ENCODE results near the gene COG7. TPM values are rescaled to one million over a fixed set of nuclear protein-coding genes. Genes with fewer than 3 reads are reported as not detected.
A peak's percentile ranks its signal among the peaks of the same experiment; 100 is the strongest.

Gene COG7
- 10 to 100 TPM; 17.5 to 25.1 TPM for total RNA-seq

GRCh38 chr16:23452572-23453337, at the start of gene COG7:
Gene COG7 (minus strand): TSS chr16:23453189. CDS start chr16:23452994, 195 bp downstream.
- Mint-ChIP-seq H3K4me1 (peaks cover 18% of the 10 kb centered on the region), H3K9me3 (ENCODE audit: low read depth) (no peaks in the 10 kb centered on the region), H3K4me3 (peak within 1 kb of the TSS; percentile 93), H3K36me3 (peaks cover 3% of the 10 kb centered on the region), H3K27me3 (no peaks in the 10 kb centered on the region), H3K27ac (peak within 1 kb of the TSS; percentile 84)
- CTCF ChIA-PET: interaction anchor here (0.7 to 2.5 kb wide), 3 partner anchors 17 to 105 kb away, joined by 3 to 16 read pairs (median 3); partner anchors contain the start of genes EARS2 and UBFD1
- ATAC-seq: peak; percentile 94
- DNase-seq: peak; percentile 90

GRCh38 chr16:23502466-23502865, 49.5 kb upstream of the COG7 start:
- peaks cover 64% of the 10 kb centered on the region for H3K4me1 Mint-ChIP-seq
- no peaks in the 10 kb centered on the region for H3K27me3 Mint-ChIP-seq
- peak overlapping the region; percentile 27 for H3K27ac Mint-ChIP-seq
- no peak for DNase-seq
- peaks cover 16% of the 10 kb centered on the region for H3K36me3 Mint-ChIP-seq
- H3K9me3 Mint-ChIP-seq (ENCODE audit: low read depth): no peaks in the 10 kb centered on the region
- no peak overlapping the region for H3K4me3 Mint-ChIP-seq
- CTCF ChIA-PET: no interaction called here
- ATAC-seq: no peak

DNA sequence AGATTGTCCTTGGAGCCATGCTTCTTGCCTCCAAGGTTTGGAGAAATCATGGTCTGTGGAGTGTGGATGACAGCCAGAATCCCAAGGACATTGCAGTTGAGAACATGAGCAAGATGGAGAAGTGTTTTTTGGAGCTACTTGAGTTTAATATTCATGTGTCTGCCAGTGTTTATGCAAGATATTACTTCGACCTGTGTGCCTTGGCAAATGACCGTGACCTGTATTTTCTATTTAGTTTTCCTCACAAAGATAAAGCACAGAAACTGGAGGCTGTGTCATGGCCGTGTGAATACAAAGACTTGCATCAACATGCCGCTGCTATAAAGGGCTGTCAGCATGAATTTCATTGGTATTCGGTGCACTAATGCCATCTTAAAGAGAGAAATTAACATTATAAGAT, 48.3 kb upstream of the COG7 start:
- Mint-ChIP-seq H3K27me3 (no peaks in the 10 kb centered on the region), H3K4me3 (no peak overlapping the region), H3K4me1 (peaks cover 60% of the 10 kb centered on the region), H3K27ac (peak overlapping the region; percentile 20), H3K36me3 (peaks cover 10% of the 10 kb centered on the region), H3K9me3 (ENCODE audit: low read depth) (no peaks in the 10 kb centered on the region)
- CTCF ChIA-PET: no interaction called here
- ATAC-seq (no peak), DNase-seq (no peak)

- ATAC-seq: no peak
- Mint-ChIP-seq H3K4me3 (no peak overlapping the region), H3K27me3 (no peaks in the 10 kb centered on the region), H3K4me1 (peaks cover 56% of the 10 kb centered on the region), H3K27ac (no peak overlapping the region), H3K36me3 (peaks cover 10% of the 10 kb centered on the region), H3K9me3 (ENCODE audit: low read depth) (no peaks in the 10 kb centered on the region)
- CTCF ChIA-PET: no interaction called here
- no peak for DNase-seq
These were observed 47.9 kb upstream of the COG7 start for GRCh38 chr16:23500862-23501225.

- H3K27ac Mint-ChIP-seq: no peak overlapping the region
These were observed 47.3 kb upstream of the COG7 start for GRCh38 chr16:23500212-23500861.

GRCh38 chr16:23499801-23500200, 46.8 kb upstream of the COG7 start:
- no peak overlapping the region for H3K27ac Mint-ChIP-seq
- peaks cover 10% of the 10 kb centered on the region for H3K36me3 Mint-ChIP-seq
- H3K27me3 Mint-ChIP-seq: no peaks in the 10 kb centered on the region
- no peak overlapping the region for H3K4me3 Mint-ChIP-seq
- no peak for ATAC-seq
- no peaks in the 10 kb centered on the region for H3K9me3 Mint-ChIP-seq (ENCODE audit: low read depth)
- CTCF ChIA-PET: interaction anchor here (0.7 kb wide), 1 partner anchor 64 kb away, joined by 3 read pairs; no protein-coding TSS in a partner anchor
- peaks cover 46% of the 10 kb centered on the region for H3K4me1 Mint-ChIP-seq
- no peak for DNase-seq

More at GRCh38 chr16:23500212-23500861, 47.3 kb upstream of the COG7 start:
- DNase-seq: no peak
- no peak for ATAC-seq
- H3K4me1 Mint-ChIP-seq: peaks cover 51% of the 10 kb centered on the region
- H3K36me3 Mint-ChIP-seq: peaks cover 10% of the 10 kb centered on the region
- no peak overlapping the region for H3K4me3 Mint-ChIP-seq
- CTCF ChIA-PET: interaction anchor here (0.7 kb wide), 1 partner anchor 65 kb away, joined by 3 read pairs; no protein-coding TSS in a partner anchor
- no peaks in the 10 kb centered on the region for H3K27me3 Mint-ChIP-seq
- H3K9me3 Mint-ChIP-seq (ENCODE audit: low read depth): no peaks in the 10 kb centered on the region

GRCh38 chr16:23498863-23499262, 45.9 kb upstream of the COG7 start:
- H3K27me3 Mint-ChIP-seq: no peaks in the 10 kb centered on the region
- H3K36me3 Mint-ChIP-seq: peaks cover 13% of the 10 kb centered on the region
- no peak overlapping the region for H3K4me3 Mint-ChIP-seq
- H3K27ac Mint-ChIP-seq: no peak overlapping the region
- DNase-seq (no peak), ATAC-seq (no peak)
- CTCF ChIA-PET: interaction anchor here (0.6 kb wide), 1 partner anchor 98 kb away, joined by 3 read pairs; the partner anchor contains the start of gene NDUFAB1
- H3K4me1 Mint-ChIP-seq: peaks cover 36% of the 10 kb centered on the region
- no peaks in the 10 kb centered on the region for H3K9me3 Mint-ChIP-seq (ENCODE audit: low read depth)

- no peaks in the 10 kb centered on the region for H3K27me3 Mint-ChIP-seq
- peaks cover 25% of the 10 kb centered on the region for H3K4me1 Mint-ChIP-seq
- no peaks in the 10 kb centered on the region for H3K9me3 Mint-ChIP-seq (ENCODE audit: low read depth)
- H3K36me3 Mint-ChIP-seq: peaks cover 16% of the 10 kb centered on the region
- DNase-seq: no peak
- H3K27ac Mint-ChIP-seq: no peak overlapping the region
- CTCF ChIA-PET: interaction anchor here (1.1 kb wide), 1 partner anchor 21 kb away, joined by 4 read pairs; no protein-coding TSS in a partner anchor
- no peak overlapping the region for H3K4me3 Mint-ChIP-seq
- ATAC-seq: no peak
These were observed 44.5 kb upstream of the COG7 start for GRCh38 chr16:23497543-23497868.

- ATAC-seq (no peak), DNase-seq (no peak)
- CTCF ChIA-PET: interaction anchor here (1.1 to 1.7 kb wide), 2 partner anchors 19 to 21 kb away, joined by 4 read pairs; no protein-coding TSS in a partner anchor
- Mint-ChIP-seq H3K36me3 (peaks cover 11% of the 10 kb centered on the region), H3K27ac (no peak overlapping the region), H3K4me3 (no peak overlapping the region), H3K4me1 (peaks cover 20% of the 10 kb centered on the region), H3K27me3 (no peaks in the 10 kb centered on the region), H3K9me3 (ENCODE audit: low read depth) (no peaks in the 10 kb centered on the region)
These were observed 44.0 kb upstream of the COG7 start for GRCh38 chr16:23496821-23497542.

DNA sequence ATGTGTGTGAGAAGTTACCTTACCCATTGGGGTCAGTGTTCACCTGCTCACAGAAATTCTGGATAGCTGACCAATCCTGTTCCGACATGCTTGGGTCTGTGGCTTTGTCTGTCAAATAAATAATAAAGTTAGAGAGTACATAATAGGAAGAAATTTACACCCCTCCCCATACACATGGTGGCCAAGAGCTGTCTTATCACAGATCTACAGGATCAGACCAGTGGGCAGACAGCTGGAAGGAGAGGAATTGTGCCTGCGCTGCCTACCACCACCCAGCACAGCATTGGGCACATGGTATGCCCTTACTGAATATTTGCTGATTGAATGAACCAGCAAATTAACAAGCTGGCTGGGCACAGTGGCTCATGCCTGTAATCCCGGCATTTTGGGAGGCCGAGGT, 42.7 kb upstream of the COG7 start:
- CTCF ChIA-PET: interaction anchor here (0.7 to 1.7 kb wide), 2 partner anchors 20 to 26 kb away, joined by 3 to 4 read pairs; no protein-coding TSS in a partner anchor
- H3K27me3 Mint-ChIP-seq: no peaks in the 10 kb centered on the region
- no peak overlapping the region for H3K27ac Mint-ChIP-seq
- no peak overlapping the region for H3K4me3 Mint-ChIP-seq
- peaks cover 12% of the 10 kb centered on the region for H3K36me3 Mint-ChIP-seq
- peaks cover 14% of the 10 kb centered on the region for H3K4me1 Mint-ChIP-seq
- no peaks in the 10 kb centered on the region for H3K9me3 Mint-ChIP-seq (ENCODE audit: low read depth)
- no peak for DNase-seq
- no peak for ATAC-seq

- ATAC-seq: no peak
- Mint-ChIP-seq H3K27me3 (no peaks in the 10 kb centered on the region), H3K27ac (no peak overlapping the region), H3K4me3 (no peak overlapping the region), H3K9me3 (ENCODE audit: low read depth) (no peaks in the 10 kb centered on the region), H3K36me3 (peaks cover 23% of the 10 kb centered on the region), H3K4me1 (peaks cover 10% of the 10 kb centered on the region)
- no peak for DNase-seq
- CTCF ChIA-PET: no interaction called here
These were observed 41.2 kb upstream of the COG7 start for GRCh38 chr16:23494188-23494587.

DNA sequence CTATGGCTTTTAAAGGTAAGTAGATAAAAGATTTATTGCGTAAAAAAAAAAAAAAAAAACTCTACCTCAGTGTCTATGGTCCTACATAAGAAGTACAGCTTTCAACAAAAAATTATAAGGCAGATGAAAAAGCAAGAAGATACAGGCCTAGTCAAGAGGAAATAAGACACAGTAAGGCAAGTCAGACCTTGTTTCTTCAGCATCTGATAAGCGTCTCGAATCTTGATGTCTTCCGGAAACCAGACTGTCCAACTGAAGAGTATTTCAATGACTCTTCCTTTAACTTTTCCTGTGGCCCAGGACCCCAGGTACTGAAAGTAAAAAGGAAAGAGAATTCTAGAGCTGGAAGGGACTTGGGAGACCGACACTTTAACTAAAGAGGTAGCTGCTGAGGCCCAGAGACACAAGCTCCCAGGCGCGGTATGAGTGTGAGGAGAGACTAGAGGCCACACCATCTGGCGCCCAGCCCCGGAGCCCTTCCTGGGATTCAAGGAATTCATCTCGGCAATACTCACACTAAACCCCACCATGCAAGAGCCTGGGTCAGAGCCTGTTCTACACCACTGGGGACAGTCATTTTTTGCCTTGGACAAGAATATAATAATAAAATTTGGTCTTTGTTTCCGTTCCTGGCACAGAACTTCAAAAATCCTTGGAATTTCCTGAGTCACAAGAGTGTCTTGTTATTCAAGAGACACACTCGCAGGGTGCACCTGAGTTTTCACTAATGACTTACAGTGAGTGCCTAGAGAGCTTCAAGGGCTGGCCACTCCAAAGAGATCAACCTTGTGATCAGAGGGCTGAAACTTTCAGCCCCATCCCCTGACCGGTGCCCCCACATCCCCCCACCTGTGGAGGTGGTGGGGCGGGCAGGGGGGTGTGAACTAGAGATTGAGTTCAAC, 38.8 kb upstream of the COG7 start:
- DNase-seq (no peak), ATAC-seq (no peak)

More for the DNA sequence above, 38.8 kb upstream of the COG7 start:
- Mint-ChIP-seq H3K9me3 (ENCODE audit: low read depth) (no peaks in the 10 kb centered on the region), H3K4me1 (peaks cover 4% of the 10 kb centered on the region), H3K36me3 (peaks cover 44% of the 10 kb centered on the region), H3K27me3 (no peaks in the 10 kb centered on the region), H3K27ac (peak overlapping the region; percentile 23), H3K4me3 (no peak overlapping the region)
- CTCF ChIA-PET: interaction anchor here (1.2 kb wide), 1 partner anchor 57 kb away, joined by 3 read pairs; no protein-coding TSS in a partner anchor
